ENCODE measurements around the gene TMEM214. TPM values are rescaled to one million over a fixed set of nuclear protein-coding genes. Genes with fewer than 3 reads are reported as not detected.

Gene TMEM214
- total and polyA plus RNA-seq, 12 donors = 24.7 to 53.4 (median 29.4) TPM

DNA sequence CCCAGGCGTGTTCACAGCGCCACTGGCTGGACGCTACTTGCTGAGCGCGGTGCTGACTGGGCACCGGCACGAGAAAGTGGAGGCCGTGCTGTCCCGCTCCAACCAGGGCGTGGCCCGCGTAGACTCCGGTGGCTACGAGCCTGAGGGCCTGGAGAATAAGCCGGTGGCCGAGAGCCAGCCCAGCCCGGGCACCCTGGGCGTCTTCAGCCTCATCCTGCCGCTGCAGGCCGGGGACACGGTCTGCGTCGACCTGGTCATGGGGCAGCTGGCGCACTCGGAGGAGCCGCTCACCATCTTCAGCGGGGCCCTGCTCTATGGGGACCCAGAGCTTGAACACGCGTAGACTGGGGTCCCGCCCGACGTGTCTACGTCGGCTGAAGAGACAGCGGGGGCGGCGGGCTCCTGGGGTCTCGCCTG is 52.9 kb downstream of the TMEM214 start:
- intact Hi-C loops (cut with DNase I) = loop anchor here in 9 of 10 donors (1.0 to 10.0 kb wide), 10 partner anchors 33 to 123 kb away; partner anchors contain the start of genes TMEM214 (in 5 of the 9), AGBL5 (in 4 of the 9) and PREB (in 1 of the 9)
- peaks cover 0 to 13% (median 0%) of the 10 kb centered on the region in 9 donors for H3K36me3 ChIP-seq
- WGBS, 2 donors = 1 to 2% methylated on average over 38 of the region's 38 CpGs
- ATAC-seq (peak; percentile 54 to 73 (median 62)), DNase-seq (peak; percentile 77 to 83)
- TF ChIP-seq, protein P1, sequence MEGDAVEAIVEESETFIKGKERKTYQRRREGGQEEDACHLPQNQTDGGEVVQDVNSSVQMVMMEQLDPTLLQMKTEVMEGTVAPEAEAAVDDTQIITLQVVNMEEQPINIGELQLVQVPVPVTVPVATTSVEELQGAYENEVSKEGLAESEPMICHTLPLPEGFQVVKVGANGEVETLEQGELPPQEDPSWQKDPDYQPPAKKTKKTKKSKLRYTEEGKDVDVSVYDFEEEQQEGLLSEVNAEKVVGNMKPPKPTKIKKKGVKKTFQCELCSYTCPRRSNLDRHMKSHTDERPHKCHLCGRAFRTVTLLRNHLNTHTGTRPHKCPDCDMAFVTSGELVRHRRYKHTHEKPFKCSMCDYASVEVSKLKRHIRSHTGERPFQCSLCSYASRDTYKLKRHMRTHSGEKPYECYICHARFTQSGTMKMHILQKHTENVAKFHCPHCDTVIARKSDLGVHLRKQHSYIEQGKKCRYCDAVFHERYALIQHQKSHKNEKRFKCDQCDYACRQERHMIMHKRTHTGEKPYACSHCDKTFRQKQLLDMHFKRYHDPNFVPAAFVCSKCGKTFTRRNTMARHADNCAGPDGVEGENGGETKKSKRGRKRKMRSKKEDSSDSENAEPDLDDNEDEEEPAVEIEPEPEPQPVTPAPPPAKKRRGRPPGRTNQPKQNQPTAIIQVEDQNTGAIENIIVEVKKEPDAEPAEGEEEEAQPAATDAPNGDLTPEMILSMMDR (IDR thresholded peaks at IDR 0.05) = peak in 7 of 9 donors; percentile 28 to 77 (median 57)
- no peaks in the 10 kb centered on the region for H3K9me3 ChIP-seq
- peak overlapping the region; percentile 56 to 80 (median 74) for H3K4me3 ChIP-seq
- no peaks in the 10 kb centered on the region for H3K27me3 ChIP-seq
- peak overlapping the region; percentile 83 to 98 (median 93) for H3K27ac ChIP-seq
- H3K4me1 ChIP-seq = peaks cover 7 to 56% (median 38%) of the 10 kb centered on the region in 9 donors

DNA sequence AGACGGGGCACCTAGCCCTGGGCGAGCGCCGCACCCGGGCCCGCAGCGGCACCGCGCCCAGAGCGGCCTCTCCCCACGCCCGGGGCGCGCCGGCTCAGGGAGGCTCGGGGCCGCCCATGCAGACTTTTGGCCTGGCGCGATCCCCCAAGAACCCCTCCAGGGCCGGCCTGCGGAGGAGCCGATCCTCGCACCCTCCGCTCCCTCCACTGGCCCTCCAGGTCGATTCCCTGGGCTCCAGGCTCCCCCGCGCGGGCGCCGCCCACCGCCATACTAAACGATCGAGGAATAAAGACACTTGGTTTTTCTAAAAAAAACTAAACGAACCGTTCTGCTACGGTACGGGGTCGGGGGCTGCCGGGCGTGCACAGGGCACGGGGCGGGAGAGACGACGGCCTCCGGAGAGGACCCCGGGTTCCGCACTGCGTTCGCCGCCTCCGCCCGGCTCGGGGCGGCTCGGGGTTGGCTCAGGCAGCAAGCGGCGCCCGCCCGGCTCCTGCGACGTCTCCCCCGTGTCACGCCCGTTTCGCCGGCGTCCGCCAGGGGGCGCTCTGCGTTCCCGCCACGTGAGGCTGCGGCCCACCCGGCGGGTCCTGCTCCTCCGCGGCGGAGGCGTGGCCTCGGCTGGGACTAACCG is 53.4 kb downstream of the TMEM214 start:
- ATAC-seq (peak; percentile 86 to 95 (median 92)), DNase-seq (peak; percentile 96 to 97)
- H3K4me3 ChIP-seq = peak overlapping the region; percentile 56 to 80 (median 74)
- 0% methylated on average over 68 to 81 of the region's 81 CpGs for whole genome bisulfite sequencing, 2 donors
- H3K36me3 ChIP-seq = peaks cover 0 to 13% (median 0%) of the 10 kb centered on the region in 9 donors
- TF ChIP-seq, protein P1 (IDR thresholded peaks at IDR 0.05) = peak; percentile 78 to 97 (median 89)
- peaks cover 5 to 54% (median 35%) of the 10 kb centered on the region in 9 donors for H3K4me1 ChIP-seq
- H3K9me3 ChIP-seq = no peaks in the 10 kb centered on the region
- intact Hi-C loops (cut with DNase I) = loop anchor here in 9 of 10 donors (1.0 to 10.0 kb wide), 10 partner anchors 34 to 124 kb away; partner anchors contain the start of genes TMEM214 (in 5 of the 9), AGBL5 (in 4 of the 9) and PREB (in 1 of the 9)
- no peaks in the 10 kb centered on the region for H3K27me3 ChIP-seq
- H3K27ac ChIP-seq = peak overlapping the region; percentile 83 to 98 (median 93)

DNA sequence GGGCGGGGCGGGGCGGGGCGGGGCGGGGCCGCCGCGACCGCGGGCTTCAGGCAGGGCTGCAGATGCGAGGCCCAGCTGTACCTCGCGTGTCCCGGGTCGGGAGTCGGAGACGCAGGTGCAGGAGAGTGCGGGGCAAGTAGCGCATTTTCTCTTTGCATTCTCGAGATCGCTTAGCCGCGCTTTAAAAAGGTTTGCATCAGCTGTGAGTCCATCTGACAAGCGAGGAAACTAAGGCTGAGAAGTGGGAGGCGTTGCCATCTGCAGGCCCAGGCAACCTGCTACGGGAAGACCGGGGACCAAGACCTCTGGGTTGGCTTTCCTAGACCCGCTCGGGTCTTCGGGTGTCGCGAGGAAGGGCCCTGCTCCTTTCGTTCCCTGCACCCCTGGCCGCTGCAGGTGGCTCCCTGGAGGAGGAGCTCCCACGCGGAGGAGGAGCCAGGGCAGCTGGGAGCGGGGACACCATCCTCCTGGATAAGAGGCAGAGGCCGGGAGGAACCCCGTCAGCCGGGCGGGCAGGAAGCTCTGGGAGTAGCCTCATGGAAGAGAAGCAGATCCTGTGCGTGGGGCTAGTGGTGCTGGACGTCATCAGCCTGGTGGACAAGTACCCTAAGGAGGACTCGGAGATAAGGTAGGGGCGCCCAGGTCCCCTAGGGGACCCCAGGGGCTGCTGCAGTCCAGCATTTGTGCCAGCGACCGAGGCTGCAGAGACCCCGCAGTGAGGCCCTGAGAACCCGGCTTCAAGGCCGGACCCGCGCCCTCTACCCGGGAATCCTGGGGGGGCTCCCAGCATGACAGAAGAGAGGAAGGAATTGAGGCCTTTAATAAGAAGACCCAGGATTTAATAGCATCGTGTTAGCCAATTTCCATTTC is 54.2 kb downstream of the TMEM214 start, which contains the start of gene KHK:
Gene KHK, plus strand, starts transcription at position 49 of the 870 bp plus-strand sequence. Its CDS starts 488 bp downstream, at position 537.
- H3K4me3 ChIP-seq = peak within 1 kb of the TSS; percentile 56 to 80 (median 74)
- H3K27me3 ChIP-seq = no peaks in the 10 kb centered on the region
- H3K4me1 ChIP-seq = peaks cover 5 to 46% (median 27%) of the 10 kb centered on the region in 9 donors
- peak within 1 kb of the TSS; percentile 83 to 98 (median 93) for H3K27ac ChIP-seq
- TF ChIP-seq, protein P1 (IDR thresholded peaks at IDR 0.05) = peak in 2 of 9 donors; percentile 31 to 32
- peak; percentile 52 to 65 for DNase-seq
- peaks cover 0 to 12% (median 0%) of the 10 kb centered on the region in 9 donors for H3K36me3 ChIP-seq
- no peaks in the 10 kb centered on the region for H3K9me3 ChIP-seq
- ATAC-seq = peak; percentile 3 to 46 (median 12)
- 11 to 15% methylated on average over 45 to 54 of the region's 54 CpGs for WGBS, 2 donors
- intact Hi-C loops (cut with DNase I) = loop anchor here in 9 of 10 donors (1.0 to 10.0 kb wide), 10 partner anchors 35 to 125 kb away; partner anchors contain the start of genes TMEM214 (in 5 of the 9), AGBL5 (in 4 of the 9) and PREB (in 1 of the 9)
